D341Med (cell line): ENCODE results near the gene ADAP2.
"Not testable (repeated sequence)": the region's sequence is repeated elsewhere in the genome, so short reads cannot be mapped to it uniquely, and the experiment has no call there.

ENCODE experiments used
- DNase-seq: peaks from one replicate; pipeline ENCODE4 v3.0.0; 2012; ENCODE audit warnings: low spot score

The ADAP2 gene

DNA sequence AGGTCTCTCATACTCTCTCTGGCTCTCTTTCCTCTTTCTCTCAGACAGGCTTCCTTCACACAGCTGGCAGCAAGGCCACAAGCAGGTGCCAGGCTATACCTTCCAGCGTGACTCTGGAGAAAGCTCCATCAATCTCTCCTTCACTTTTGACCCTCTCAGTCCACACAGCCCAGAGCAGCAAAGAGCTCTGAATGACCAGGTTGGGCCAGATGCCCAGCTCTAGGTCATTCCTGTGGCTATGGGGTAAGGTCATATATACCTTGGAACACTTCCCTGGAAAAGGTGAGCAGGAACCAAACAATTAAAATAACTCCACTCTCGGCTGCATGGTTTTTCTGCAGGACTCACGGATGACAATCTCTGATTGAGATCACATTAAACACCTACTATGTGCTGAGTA is 8.8 kb downstream of the ADAP2 start:
- peak; percentile 27 for DNase-seq

GRCh38 chr17:30931582-30931981 is 9.8 kb downstream of the ADAP2 start:
- not testable (repeated sequence) for DNase-seq

GRCh38 chr17:30933966-30934365 is 12.2 kb downstream of the ADAP2 start:
- DNase-seq = no peak

GRCh38 chr17:30939051-30939689 is 17.4 kb downstream of the ADAP2 start:
- DNase-seq = no peak

- DNase-seq = no peak
Measured at GRCh38 chr17:30942308-30943079, 20.7 kb downstream of the ADAP2 start.

- DNase-seq = peak; percentile 33
Measured at GRCh38 chr17:30947796-30948195, 26.1 kb downstream of the ADAP2 start.

DNA sequence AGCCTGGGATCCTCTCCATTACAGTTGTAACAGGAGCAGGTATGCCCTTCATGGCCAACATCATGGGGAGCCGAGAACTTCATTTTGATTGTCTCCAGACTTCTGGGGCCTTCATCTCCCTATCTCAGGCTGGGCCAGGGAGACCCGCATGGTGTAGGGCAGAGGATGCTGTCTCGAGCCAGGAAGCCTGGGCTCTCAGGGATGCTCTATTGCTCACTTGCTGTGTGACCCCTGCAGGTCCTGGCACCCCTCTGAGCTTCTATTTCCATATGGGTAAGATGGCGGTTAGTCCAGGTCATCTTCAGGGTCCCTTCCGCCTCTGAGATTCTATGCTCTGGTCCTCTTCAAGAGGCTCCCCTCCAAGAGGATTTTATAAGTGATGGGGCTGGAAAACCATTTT is 28.4 kb downstream of the ADAP2 start:
- DNase-seq = peak; percentile 37

DNA sequence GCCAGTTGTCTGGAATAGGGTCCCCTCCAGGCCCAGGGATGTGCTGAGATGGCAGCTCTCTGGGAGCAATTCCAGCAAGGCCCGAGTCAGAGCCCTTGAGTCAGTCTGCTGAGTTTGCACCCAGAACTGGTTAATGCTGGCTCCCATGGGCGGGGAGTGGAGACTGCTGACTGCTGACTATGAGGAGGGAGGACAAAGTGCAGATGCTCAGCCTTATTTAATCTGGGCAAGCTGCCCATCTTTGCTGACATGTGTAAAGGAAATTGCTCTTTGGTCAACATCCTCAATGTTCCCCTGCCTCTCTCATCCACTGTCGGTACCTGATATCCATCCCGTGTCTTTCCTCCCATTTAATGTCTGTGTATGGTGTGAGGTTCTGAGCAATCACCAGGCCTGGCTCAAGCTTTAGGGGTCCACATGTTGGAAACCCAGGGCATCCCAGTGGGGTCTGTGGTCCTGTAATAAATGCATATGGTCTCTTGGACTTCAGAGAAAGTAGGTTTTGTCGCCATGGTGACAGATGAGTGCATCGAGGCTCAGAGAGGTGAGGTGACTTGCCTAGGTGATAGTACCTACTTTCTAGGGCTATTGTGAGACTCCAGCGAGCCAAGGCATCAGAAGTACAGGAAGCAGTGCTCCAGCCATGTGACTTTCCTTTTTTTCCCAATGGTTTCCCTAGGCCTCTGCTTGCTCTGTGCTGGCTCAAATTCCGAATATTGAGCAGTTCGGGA is 29.1 kb downstream of the ADAP2 start:
- DNase-seq = peak; percentile 49

DNA sequence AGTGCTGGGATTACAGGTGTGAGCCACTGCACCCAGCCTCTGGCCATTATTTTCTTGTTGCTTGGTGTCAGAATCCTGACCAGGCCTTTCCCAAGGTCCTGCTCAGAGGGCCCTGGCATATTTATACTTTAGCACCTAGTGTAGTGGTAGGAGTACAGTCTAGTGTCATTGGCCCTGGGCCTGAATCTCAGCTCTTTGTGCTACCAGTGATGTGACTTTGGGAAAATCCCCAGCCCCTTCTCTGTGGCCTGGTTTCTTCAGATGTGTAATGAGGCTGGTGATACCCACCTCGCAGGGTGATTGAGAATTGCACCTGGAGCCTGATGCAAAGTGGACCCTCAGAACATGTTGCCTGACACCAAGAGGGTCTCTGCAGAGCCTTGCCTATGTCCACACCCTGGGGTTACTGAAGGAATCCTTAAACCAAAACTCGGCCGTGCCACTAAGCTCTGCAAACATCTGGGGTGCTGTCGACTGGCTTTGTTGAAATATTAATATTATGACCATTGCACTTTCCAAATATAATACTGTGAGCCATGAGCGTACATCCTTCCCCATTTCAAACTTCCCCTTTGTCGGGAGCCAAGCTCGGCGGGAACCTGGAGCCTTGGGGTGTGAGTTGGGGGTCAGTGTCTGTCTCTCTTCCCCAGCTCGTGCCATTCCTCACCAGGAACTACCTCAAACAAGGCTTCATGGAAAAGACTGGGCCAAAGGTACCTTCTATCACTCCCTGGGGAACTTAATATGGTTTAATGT is 31.1 kb downstream of the ADAP2 start:
- DNase-seq = peak; percentile 22

- no peak for DNase-seq
Measured at GRCh38 chr17:30954046-30954830, 32.5 kb downstream of the ADAP2 start.

- peak; percentile 30 for DNase-seq
Measured at GRCh38 chr17:30956764-30957374, 35.1 kb downstream of the ADAP2 start.

- DNase-seq = peak; percentile 30
Measured at GRCh38 chr17:30957741-30958140, 36.0 kb downstream of the ADAP2 start.

DNA sequence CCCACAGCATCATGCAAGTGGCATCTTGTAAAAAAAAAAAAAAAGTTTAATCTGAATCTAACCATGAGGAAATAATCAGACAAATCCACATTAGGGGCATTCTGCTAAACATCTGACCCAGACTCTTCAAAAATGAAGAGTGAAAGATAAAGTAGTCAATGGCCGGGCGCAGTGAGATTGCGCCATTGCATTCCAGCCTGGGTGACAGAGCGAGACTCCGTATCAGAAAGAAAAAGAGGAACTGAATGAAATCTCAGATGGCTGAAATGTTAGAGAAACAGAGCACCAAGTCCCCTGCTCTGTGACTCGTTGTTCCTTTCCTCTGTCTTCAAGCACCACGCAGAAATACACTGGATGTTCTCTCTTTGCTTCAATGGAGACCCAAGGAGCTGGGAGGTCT is 36.4 kb downstream of the ADAP2 start:
- DNase-seq = no peak

DNA sequence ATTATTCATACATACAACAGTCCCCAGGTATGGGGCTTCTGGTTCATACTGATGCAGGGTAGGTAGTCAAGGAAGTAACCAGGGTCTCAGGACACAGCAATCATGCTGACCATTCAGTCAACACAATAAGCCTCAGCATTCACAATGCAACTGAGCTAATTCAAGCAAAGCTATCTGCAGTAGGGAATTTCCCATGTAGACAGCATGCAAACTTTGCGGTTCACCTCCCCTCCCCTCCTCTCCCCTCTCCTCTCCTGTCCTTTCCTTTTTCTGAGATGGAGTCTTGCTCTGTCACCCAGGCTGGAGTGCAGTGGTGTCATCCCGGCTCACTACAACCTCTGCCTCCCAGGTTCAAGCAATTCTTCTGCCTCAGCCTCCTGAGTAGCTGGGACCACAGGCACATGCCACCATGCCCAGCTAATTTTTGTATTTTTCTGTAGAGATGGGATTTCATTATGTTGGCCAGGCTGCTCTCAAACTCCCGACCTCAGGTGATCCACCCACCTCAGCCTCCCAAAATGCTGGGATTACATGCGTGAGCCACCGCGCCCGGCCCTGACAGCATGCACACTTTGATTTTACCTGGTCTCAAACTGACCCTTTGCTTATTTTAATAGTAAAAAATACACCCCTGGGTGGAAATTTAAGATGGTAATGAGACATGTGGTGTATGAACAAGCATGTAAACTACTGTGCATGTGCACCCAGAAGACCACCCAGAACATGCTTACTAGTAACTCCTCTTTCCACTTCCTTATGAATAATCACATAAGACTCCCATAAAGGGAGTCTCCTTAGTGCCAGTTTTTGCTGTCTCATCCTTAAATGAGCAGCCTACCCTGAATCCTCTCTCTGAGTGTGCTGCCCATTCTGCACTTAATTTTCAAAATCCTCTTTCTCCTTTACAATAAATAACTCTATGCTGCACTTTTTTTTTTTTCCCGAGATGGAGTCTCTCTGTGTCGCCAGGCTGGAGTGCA is 39.8 kb downstream of the ADAP2 start:
- no peak for DNase-seq

- DNase-seq = not testable (repeated sequence)
Measured at GRCh38 chr17:30964312-30964711, 42.6 kb downstream of the ADAP2 start.

- DNase-seq = no peak
Measured at GRCh38 chr17:30964876-30965275, 43.1 kb downstream of the ADAP2 start.

GRCh38 chr17:30965686-30966085 is 43.9 kb downstream of the ADAP2 start:
- DNase-seq = no peak

- DNase-seq = not testable (repeated sequence)
Measured at GRCh38 chr17:30967911-30968310, 46.2 kb downstream of the ADAP2 start.

- DNase-seq = no peak
Measured at GRCh38 chr17:30969989-30970830, 48.5 kb downstream of the ADAP2 start.
